Stimulated activated naive CD8-positive, alpha-beta T cell treated with anti-CD3 and anti-CD28 coated beads, Interleukin-15, Interleukin-2, amounts not matched to agents 100 U/mL and 50 U/mL, for 24 hours (primary cell): ENCODE measurements around the gene DBNL.

Experiments used
- ATAC-seq: fragments of 150-1000 bp; cut with Tn5 transposase; one replicate; pipeline ENCODE4 v1.10.0; 2021
- DNase-seq: peaks from one replicate; pipeline ENCODE4 v3.0.0; 2021

Gene DBNL

DNA sequence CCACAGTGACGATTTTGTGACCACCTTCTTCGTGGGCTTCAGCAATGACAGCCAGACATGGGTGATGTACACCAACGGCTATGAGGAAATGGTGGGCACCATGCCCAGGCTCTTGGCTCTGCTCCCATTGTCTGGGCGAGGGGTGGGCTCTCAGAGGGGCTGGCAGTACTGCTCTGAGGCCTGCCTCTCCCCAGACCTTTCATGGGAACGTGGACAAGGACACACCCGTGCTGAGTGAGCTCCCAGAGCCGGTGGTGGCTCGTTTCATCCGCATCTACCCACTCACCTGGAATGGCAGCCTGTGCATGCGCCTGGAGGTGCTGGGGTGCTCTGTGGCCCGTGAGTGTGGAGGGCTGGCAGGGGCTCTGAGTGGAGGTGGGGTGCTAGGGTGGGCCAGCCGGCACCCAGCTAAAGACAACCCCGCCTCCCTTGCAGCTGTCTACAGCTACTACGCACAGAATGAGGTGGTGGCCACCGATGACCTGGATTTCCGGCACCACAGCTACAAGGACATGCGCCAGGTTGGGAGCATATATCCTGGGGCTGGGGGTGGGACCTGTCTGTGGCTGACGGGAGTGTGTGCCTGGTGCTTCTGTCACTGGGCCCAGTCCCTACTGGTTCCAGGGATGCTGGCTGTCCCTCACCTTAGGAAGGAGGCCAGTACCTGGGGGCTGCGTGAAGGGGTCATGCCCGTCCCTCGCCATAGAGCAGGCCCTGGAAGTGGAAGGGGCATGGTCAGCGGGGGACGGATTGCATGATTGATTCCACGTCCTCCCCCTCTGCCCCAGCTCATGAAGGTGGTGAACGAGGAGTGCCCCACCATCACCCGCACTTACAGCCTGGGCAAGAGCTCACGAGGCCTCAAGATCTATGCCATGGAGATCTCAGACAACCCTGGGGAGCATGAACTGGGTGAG, 66.5 kb downstream of the DBNL start:
- DNase-seq (no peak), ATAC-seq (no peak)
